Cerebellar cortex (tissue), 1 donor: ENCODE data around the gene MAGI2.

Experiments used
- DNase-seq: peaks from one replicate; pipeline ENCODE4 v3.0.0-alpha.2; 2015; ENCODE audit warnings: low spot score

Gene MAGI2

GRCh38 chr7:78407031-78407430 is 1046.4 kb downstream of the MAGI2 start:
- DNase-seq = no peak

GRCh38 chr7:78406531-78406930 is 1046.9 kb downstream of the MAGI2 start:
- no peak for DNase-seq

DNA sequence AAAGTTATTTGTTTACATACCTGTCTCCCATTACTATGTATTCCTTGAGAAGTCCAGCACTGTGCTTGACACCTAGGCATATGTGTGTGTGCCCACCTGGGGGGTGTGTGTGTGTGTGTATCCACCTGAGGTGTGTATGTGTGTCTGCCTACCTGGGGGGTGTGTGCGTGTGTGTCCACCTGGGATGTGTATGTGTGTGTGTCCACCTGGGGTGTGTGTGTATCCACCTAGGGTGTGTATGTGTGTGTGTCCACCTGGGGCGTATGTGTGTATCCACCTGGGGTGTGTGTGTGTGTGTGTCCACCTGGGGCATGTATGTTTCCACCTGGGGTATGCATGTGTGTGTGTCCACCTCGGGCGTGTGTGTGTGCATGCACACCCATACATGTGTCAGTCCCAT is 1051.4 kb downstream of the MAGI2 start:
- DNase-seq = no peak

DNA sequence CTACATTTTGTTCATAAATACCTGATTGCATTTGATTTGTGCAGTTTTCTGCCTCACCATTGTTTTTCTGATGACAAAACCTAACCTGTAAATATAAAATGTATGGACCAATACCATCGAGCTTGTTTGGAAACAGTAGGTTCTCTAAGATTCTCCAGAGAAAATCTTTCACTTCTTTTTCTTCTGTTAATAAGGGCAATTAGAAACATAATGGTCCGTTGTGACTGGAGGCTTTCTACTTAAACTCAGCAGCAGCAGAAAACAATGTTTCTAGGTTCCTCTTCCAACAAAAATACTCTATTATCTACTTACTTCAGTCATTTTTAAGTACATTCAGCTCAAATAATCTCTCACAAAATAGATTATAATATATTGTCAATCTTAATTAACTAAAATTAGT is 1053.4 kb downstream of the MAGI2 start:
- DNase-seq = no peak

- no peak for DNase-seq
These were observed 1054.3 kb downstream of the MAGI2 start for GRCh38 chr7:78399033-78399769.

GRCh38 chr7:78398576-78398975 is 1054.9 kb downstream of the MAGI2 start:
- no peak for DNase-seq

- DNase-seq = no peak
These were observed 1055.4 kb downstream of the MAGI2 start for GRCh38 chr7:78398081-78398480.

GRCh38 chr7:78396210-78396609 is 1057.3 kb downstream of the MAGI2 start:
- DNase-seq = no peak

DNA sequence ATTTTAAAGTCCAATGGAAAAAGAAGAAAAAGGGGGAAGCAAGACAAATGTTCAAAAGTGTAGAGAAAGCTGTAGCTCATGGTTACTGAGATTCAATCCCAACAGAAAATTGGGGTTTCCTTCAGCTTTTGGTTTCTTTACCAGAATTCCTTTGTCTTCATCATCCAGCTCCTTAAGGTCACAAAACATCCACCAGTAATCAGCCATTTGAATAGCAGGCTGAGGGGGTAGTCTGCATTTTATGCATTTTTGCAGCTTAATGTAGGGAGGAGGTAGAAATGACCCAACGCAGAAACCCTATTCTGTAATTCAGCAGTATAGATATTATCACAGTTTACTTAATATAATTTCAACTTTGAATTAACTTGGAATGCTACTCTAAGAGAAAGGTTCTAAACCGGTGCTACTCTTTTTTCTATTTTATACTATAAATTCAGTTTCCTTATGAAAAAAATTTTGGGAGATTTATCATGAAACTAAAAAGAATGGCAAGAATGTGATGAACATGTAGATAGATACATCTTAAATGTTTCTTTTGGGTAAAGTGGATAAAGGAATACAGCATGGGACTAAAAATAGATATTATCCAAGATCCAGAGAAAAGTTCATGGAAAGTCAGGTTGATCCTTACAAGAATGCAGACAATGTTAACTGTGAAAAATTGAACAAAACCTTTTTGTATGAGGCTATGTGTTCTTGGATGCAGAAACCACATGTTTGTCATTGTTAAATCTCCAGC is 1058.0 kb downstream of the MAGI2 start:
- DNase-seq = no peak

DNA sequence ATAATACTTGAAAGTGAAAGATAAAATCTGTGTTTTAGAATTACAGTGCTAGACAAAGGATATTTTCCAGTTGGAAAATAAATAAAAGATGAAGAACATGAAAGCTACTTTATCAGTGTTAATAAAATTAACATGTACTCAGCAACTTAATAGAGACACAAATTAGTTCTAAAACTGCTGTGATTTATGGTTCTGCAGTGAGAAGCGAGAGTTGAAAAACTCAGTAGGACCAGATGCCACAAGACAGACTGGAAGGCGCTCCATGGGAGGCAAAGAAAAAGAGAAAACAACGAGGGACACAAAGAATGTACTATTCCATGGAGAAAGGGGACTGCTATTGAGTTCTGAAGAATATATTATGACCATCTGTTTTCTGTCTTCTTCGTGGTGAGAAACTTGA is 1064.4 kb downstream of the MAGI2 start:
- DNase-seq = no peak

GRCh38 chr7:78386520-78386919 is 1066.9 kb downstream of the MAGI2 start:
- DNase-seq = no peak

GRCh38 chr7:78383096-78383880 is 1070.2 kb downstream of the MAGI2 start:
- no peak for DNase-seq

DNA sequence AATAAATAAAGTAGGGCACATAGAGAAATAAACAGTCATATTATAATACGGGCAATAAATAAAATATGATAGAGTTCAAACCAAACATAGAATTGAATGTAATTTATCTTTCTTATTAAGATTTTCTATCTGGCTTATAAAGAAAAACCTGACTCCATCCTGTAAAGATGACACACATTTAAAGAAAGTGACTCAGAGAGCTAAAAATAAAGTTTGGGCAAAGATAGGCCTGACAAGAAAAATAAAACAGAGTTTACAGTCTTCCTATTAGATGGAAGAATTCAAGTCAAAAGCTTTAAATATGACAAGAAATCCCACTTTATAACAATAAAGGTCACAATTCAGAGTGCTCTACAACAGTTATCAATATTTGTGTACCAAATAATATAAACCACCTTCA is 1074.3 kb downstream of the MAGI2 start:
- no peak for DNase-seq

GRCh38 chr7:78377532-78377931 is 1075.9 kb downstream of the MAGI2 start:
- DNase-seq = no peak

DNA sequence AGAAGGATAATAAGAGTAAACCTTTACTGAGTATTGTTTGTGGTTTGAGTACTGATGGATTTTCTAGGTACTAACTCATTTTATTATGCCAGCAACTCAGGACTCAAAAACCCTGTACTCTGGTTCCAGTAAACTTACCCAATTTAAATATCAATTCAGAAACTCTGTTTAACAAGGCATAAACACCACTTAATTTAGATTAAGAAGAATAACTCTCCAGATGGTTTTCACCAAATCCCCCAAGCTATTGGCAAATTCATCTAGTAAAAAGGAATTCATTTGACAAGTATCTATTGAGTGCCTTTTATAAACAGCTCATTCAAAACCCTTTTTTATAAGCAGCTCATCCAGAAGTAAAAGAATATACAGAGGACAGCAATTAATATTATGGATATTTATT is 1082.5 kb downstream of the MAGI2 start:
- DNase-seq = no peak

DNA sequence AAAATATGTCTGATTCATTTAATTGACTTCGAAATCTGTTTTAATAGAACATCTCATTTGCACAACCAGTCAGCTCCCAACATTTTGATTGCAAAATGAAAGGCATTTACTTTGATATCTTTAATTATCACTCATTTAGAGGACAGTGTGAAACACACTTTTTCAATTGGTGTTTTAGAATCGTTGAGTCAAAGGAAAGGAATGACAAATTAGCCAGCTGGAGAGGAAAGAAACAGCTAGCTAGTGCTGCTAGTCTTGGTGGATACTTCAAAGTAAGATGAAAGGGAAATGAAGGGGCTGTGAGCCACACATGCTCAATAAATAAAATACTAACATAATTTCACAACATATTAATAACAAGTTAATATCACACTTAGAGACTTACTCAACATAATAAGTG is 1084.7 kb downstream of the MAGI2 start:
- DNase-seq = no peak

DNA sequence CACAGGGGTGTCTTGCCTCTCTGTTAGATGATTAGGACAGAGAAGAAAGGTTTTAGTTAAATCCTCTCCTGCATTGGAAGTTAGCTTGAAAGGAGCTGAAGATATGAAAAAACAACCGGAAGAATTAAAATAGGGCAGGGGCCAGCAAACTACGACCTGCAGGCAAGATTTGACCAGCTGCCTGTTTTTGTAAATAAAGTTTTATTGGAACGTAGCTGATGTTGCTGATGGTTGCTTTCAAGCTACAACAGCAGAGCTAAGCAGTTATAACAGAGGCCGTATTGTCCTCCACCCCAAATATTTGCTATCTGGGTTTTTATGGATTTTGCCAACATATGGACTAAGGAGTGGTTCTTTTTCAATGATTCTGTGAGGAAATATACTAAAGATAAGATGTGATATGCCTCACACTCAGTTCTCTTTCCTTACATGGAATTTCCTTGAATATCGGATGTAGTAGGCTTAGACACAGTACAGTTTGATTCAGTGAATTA is 1086.1 kb downstream of the MAGI2 start:
- no peak for DNase-seq

GRCh38 chr7:78363866-78364265 is 1089.6 kb downstream of the MAGI2 start:
- no peak for DNase-seq

GRCh38 chr7:78359836-78360235 is 1093.6 kb downstream of the MAGI2 start:
- DNase-seq = no peak

DNA sequence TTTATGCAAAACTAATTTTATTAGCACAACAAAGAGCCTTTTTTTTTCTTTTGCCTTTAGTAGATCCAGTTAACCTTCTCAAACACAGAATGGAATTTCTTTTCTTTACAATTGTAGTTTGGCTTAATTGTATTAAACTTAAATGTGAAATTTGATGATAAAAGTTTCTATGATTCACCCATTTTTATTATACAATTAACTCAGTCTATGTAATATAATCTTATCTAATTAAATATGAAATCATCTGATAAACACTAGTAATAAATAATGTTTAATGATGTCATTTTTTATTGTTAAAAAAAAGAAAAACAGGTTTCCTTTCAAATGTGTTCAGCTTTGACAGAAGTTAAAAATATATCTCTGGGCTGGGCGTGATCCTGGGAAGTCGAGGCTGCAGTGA is 1095.8 kb downstream of the MAGI2 start:
- DNase-seq = no peak

GRCh38 chr7:78355834-78356233 is 1097.6 kb downstream of the MAGI2 start:
- no peak for DNase-seq

DNA sequence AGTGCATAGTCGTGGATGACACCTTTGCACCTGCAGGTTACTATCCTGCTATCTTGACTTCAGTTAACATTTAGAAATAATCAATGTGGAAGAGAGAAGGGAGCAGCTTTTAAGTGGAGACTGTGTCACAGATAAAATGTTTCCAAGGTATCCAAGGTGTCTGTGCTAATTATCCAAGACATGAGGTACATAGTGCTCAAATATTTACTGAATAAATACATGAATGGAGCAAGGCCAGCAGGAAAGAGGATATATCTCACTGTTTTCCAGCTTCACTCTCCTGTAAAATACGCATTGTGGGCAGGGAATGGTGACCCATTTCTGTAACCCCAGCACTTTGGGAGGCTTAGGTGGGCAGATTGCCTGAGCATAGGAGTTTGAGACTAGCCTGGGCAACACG is 1102.5 kb downstream of the MAGI2 start:
- no peak for DNase-seq

GRCh38 chr7:78350391-78350790 is 1103.1 kb downstream of the MAGI2 start:
- no peak for DNase-seq
